ENCODE data around the gene KCTD16. TPM values are rescaled to one million over a fixed set of nuclear protein-coding genes. Genes with fewer than 3 reads are reported as not detected.

KCTD16 gene
- total and polyA plus RNA-seq, 2 experiments from 2014 or later = 0.02 to 0.76 TPM

DNA sequence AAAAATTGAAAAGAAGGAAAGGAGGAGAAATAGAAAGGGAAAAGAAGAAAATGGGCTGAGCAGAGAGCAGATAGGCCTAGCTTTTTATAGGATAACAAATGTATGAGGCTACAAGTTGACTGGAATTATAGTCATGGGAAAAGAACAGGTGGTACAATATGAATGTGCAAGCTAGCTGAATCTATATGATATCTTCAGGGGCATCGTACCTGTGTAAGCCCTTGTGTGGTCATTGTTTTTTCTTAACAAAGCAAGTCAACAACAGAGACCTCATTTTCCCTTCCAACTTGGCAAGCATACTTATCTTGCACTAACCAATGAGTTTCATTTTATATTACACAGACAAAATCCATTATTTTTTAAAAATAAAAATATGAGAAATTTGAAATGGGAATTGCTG, 259.2 kb downstream of the KCTD16 start (continued):
- TF ChIP-seq, protein P1, sequence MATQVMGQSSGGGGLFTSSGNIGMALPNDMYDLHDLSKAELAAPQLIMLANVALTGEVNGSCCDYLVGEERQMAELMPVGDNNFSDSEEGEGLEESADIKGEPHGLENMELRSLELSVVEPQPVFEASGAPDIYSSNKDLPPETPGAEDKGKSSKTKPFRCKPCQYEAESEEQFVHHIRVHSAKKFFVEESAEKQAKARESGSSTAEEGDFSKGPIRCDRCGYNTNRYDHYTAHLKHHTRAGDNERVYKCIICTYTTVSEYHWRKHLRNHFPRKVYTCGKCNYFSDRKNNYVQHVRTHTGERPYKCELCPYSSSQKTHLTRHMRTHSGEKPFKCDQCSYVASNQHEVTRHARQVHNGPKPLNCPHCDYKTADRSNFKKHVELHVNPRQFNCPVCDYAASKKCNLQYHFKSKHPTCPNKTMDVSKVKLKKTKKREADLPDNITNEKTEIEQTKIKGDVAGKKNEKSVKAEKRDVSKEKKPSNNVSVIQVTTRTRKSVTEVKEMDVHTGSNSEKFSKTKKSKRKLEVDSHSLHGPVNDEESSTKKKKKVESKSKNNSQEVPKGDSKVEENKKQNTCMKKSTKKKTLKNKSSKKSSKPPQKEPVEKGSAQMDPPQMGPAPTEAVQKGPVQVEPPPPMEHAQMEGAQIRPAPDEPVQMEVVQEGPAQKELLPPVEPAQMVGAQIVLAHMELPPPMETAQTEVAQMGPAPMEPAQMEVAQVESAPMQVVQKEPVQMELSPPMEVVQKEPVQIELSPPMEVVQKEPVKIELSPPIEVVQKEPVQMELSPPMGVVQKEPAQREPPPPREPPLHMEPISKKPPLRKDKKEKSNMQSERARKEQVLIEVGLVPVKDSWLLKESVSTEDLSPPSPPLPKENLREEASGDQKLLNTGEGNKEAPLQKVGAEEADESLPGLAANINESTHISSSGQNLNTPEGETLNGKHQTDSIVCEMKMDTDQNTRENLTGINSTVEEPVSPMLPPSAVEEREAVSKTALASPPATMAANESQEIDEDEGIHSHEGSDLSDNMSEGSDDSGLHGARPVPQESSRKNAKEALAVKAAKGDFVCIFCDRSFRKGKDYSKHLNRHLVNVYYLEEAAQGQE (IDR thresholded peaks at IDR 0.05; ENCODE audit: unreplicated experiment) = no peak
- TF ChIP-seq ZNF331 (CRISPR knock-in tag; IDR thresholded peaks at IDR 0.05; ENCODE audit: low read depth) (no peak), POLR2AphosphoS5 (IDR thresholded peaks at IDR 0.05; ENCODE audit: low read depth) (no peak), EZH2phosphoT487 (IDR thresholded peaks at IDR 0.05; ENCODE audit: unreplicated experiment) (no peak), ZNF114 (CRISPR knock-in tag; IDR thresholded peaks at IDR 0.05) (no peak), EZH2 (IDR thresholded peaks at IDR 0.05; ENCODE audit: low read depth, unreplicated experiment) (no peak)

DNA sequence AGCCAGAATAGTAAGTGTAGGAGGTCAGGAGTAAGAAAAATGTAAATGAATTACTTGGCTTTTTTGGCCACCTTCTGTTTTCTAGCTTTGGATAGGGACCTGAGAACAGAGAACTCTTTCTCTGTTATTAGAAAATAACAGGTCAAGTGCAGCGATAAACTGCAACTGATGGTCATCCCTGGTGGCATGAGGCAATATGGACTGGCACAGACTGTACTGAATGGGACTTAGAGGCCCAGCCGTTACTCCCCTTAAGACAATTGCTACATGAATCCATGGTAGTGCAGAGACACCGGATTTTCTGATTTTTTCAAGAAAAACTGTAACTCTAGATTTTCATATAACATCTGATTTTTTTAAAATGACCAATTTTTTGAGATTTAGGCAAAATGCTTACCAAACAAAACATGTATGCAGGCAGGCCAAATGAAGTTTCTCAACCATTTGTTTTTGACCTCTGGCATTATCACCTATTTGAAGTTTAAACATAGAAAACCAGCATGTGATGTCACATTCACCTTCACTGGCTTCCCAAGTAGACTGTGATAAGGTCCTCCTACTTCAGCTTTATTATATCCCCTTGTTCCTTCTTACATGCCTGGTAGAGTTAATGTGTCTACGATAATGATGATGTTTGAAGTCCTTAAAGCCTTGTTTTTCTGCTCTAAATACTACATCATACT, 262.6 kb downstream of the KCTD16 start:
- H3F3A ChIP-seq (replicated peaks; ENCODE audit: low read depth) = no peaks in the 10 kb centered on the region
- peaks cover 3% of the 10 kb centered on the region; the same call in 1 of the 3 replicates for H3K4me1 Mint-ChIP-seq
- DNase-seq (ENCODE audit: low spot score) = no peak
- H4K20me1 ChIP-seq (replicated peaks; ENCODE audit: insufficient read depth) = no peaks in the 10 kb centered on the region
- no peaks in the 10 kb centered on the region for H3K9me2 ChIP-seq (ENCODE audit: insufficient read depth)
- H3K27me3 Mint-ChIP-seq (ENCODE audit: insufficient read depth, low read depth, poor library complexity) = peaks cover 3% of the 10 kb centered on the region
- no peak for ATAC-seq
- no peaks in the 10 kb centered on the region for H3K79me2 ChIP-seq (replicated peaks; ENCODE audit: insufficient read depth)
- H2AFZ ChIP-seq = no peak overlapping the region
- no peaks in the 10 kb centered on the region for H3K27me3 ChIP-seq (ENCODE audit: insufficient read depth)
- no peaks in the 10 kb centered on the region for H3K36me3 ChIP-seq (ENCODE audit: insufficient read depth)
- H3K4me2 ChIP-seq = no peak overlapping the region
- no peaks in the 10 kb centered on the region for H3K36me3 Mint-ChIP-seq (ENCODE audit: low read depth)
- H3K9me3 Mint-ChIP-seq = no peaks in the 10 kb centered on the region
- H3K4me1 ChIP-seq (ENCODE audit: insufficient read depth) = no peaks in the 10 kb centered on the region
- no peak overlapping the region for H3K27ac Mint-ChIP-seq
- no peak overlapping the region for H3K27ac ChIP-seq (ENCODE audit: low read depth)
- no peak overlapping the region for H3K4me3 Mint-ChIP-seq
- H3K4me3 ChIP-seq = no peak overlapping the region
- TF ChIP-seq ZNF114 (CRISPR knock-in tag; IDR thresholded peaks at IDR 0.05) (no peak), ZNF331 (CRISPR knock-in tag; IDR thresholded peaks at IDR 0.05; ENCODE audit: low read depth) (no peak), CREB1 (CRISPR knock-in tag; IDR thresholded peaks at IDR 0.05; ENCODE audit: low read depth) (no peak), STAT1 (IDR thresholded peaks at IDR 0.05; ENCODE audit: unreplicated experiment) (no peak), JUNB (IDR thresholded peaks at IDR 0.05; ENCODE audit: unreplicated experiment) (no peak), EZH2 (IDR thresholded peaks at IDR 0.05; ENCODE audit: low read depth, unreplicated experiment) (no peak), NANOG (IDR thresholded peaks at IDR 0.05; ENCODE audit: borderline replicate concordance) (no peak)
- TF ChIP-seq, protein P2, sequence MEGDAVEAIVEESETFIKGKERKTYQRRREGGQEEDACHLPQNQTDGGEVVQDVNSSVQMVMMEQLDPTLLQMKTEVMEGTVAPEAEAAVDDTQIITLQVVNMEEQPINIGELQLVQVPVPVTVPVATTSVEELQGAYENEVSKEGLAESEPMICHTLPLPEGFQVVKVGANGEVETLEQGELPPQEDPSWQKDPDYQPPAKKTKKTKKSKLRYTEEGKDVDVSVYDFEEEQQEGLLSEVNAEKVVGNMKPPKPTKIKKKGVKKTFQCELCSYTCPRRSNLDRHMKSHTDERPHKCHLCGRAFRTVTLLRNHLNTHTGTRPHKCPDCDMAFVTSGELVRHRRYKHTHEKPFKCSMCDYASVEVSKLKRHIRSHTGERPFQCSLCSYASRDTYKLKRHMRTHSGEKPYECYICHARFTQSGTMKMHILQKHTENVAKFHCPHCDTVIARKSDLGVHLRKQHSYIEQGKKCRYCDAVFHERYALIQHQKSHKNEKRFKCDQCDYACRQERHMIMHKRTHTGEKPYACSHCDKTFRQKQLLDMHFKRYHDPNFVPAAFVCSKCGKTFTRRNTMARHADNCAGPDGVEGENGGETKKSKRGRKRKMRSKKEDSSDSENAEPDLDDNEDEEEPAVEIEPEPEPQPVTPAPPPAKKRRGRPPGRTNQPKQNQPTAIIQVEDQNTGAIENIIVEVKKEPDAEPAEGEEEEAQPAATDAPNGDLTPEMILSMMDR (conservative IDR thresholded peaks at IDR 0.05; ENCODE audit: low read depth in 2 of 2) = no peak
- TF ChIP-seq, protein P3, sequence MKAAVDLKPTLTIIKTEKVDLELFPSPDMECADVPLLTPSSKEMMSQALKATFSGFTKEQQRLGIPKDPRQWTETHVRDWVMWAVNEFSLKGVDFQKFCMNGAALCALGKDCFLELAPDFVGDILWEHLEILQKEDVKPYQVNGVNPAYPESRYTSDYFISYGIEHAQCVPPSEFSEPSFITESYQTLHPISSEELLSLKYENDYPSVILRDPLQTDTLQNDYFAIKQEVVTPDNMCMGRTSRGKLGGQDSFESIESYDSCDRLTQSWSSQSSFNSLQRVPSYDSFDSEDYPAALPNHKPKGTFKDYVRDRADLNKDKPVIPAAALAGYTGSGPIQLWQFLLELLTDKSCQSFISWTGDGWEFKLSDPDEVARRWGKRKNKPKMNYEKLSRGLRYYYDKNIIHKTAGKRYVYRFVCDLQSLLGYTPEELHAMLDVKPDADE (IDR thresholded peaks at IDR 0.05) = no peak
- TF ChIP-seq, protein P1 (IDR thresholded peaks at IDR 0.05; ENCODE audit: unreplicated experiment) = no peak
